GM12865 (cell line): ENCODE measurements around the gene DAPL1.

Experiments used
- DNase-seq: peaks from one replicate; pipeline ENCODE4 v3.0.0; 2010; ENCODE audit warnings: low read depth
- H3K4me3 ChIP-seq: 2 replicates; pipeline ENCODE4 v1.5.1; 2011; ENCODE audit warnings: mild to moderate bottlenecking, low read depth, low read length, control low read depth
- CTCF ChIP-seq: IDR thresholded peaks from 2 replicates; pipeline ENCODE4 v1.5.1; 2011; ENCODE audit warnings: low read length, control low read depth, low read depth, inconsistent platforms; ENCODE audit not compliant: insufficient read depth; ENCODE audit errors: missing control alignments

DAPL1 gene

GRCh38 chr2:158762336-158762735 is 32.8 kb upstream of the DAPL1 start:
- no peak overlapping the region for H3K4me3 ChIP-seq
- no peak for TF ChIP-seq CTCF
- DNase-seq, result no peak

GRCh38 chr2:158766524-158766923 is 28.6 kb upstream of the DAPL1 start:
- no peak for DNase-seq
- H3K4me3 ChIP-seq, result no peak overlapping the region
- TF ChIP-seq CTCF, result no peak

- H3K4me3 ChIP-seq, result no peak overlapping the region
- no peak for TF ChIP-seq CTCF
- DNase-seq, result no peak
Measured at GRCh38 chr2:158772306-158773078, 22.6 kb upstream of the DAPL1 start.

DNA sequence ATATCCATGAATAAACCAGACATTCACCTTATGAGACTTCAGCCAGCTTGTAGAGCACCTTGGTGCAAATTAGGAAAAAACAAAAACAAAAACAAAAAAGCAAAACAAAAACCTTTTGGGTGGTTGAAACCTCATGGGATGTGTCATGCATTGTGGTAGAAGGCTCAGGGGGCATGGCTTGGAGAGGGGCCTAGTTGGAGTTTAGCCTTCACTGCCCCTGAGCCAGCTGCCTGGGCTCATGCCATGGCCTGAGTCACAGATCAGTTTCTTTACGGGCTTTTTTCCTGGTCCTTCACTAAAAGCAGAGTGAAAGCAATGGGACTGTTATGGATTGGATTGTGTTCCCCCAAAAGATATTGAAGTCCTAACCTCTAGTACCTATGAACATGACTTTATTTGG is 22.0 kb upstream of the DAPL1 start:
- no peak for TF ChIP-seq CTCF
- H3K4me3 ChIP-seq, result no peak overlapping the region
- DNase-seq, result no peak

- DNase-seq, result no peak
- H3K4me3 ChIP-seq, result no peak overlapping the region
- TF ChIP-seq CTCF, result no peak
Measured at GRCh38 chr2:158774681-158775080, 20.4 kb upstream of the DAPL1 start.

DNA sequence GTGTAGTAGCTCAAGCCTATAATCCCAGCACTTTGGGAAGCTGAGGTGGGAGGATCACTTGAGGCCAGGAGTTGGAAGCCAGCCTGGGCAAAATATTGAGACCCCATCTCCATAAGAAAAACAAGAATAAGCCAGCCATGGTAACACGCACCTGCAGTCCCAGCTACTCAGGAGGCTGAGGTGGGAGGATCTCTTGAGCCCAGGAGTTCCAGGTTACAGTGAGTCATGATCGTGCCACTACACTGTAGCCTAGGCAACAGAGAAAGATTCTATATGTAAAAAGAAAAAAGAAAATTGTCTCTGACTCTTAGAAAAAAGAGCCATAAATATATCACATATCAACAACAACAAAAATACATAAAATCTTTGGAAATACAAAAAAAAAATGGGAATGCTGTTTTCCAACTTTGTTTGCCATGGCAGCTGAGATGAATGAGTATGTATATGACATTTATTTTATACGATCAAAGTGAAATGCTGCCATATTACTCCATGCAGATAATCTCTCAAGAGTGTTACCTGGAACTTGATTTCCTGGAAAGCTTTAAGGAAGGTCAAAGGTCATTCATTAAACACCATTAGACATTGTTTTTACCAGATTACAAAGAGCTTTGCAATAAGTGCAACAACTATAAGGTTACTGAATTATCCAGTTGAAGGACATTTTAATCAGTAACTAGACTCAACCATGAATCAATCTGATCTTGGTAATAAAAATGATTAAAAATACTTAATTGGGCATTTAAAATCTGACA is 19.7 kb upstream of the DAPL1 start:
- TF ChIP-seq CTCF, result no peak
- H3K4me3 ChIP-seq, result no peak overlapping the region
- no peak for DNase-seq
